HG03378 (cell line): Measurements from ENCODE around the gene TMEM258.

ENCODE experiments used
- ATAC-seq: cut with Tn5 transposase; IDR thresholded peaks from one replicate; pipeline ENCODE4 v1.9.1; 2021; ENCODE audit warnings: mild to moderate bottlenecking, moderate library complexity; ENCODE audit not compliant: unreplicated experiment

The TMEM258 gene

GRCh38 chr11:61792310-61793082 is at the start of gene TMEM258, which contains the start of gene FEN1:
Gene TMEM258, minus strand, starts transcription at chr11:61792599. Its CDS starts 41 bp downstream, at chr11:61792558.
Gene FEN1, plus strand, starts transcription at chr11:61792911. Its CDS starts 2,451 bp downstream, at chr11:61795362.
- ATAC-seq: peak; percentile 65

- no peak for ATAC-seq
Measured at GRCh38 chr11:61841636-61842527, 49.5 kb upstream of the TMEM258 start.

- ATAC-seq: no peak
Measured at GRCh38 chr11:61840371-61840770, 48.0 kb upstream of the TMEM258 start.

DNA sequence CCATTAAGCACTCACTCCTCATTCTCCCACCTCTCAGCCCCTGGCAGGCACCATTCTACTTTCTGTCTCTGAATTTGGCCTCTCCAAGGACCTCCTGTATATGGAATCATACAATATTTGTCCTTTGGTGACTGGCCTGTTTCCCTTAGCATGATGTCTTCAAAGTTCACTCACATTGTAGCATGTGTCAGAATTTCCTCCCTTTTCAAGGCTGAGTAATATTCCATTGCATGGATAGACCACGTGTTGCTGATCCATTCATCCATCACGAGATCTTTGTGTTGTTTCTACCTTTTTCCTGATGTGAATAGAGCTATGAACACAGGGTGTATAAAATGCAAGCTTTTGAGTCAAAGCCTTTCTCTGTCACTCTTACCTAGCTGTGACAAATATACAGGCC is 47.3 kb upstream of the TMEM258 start:
- ATAC-seq: no peak

DNA sequence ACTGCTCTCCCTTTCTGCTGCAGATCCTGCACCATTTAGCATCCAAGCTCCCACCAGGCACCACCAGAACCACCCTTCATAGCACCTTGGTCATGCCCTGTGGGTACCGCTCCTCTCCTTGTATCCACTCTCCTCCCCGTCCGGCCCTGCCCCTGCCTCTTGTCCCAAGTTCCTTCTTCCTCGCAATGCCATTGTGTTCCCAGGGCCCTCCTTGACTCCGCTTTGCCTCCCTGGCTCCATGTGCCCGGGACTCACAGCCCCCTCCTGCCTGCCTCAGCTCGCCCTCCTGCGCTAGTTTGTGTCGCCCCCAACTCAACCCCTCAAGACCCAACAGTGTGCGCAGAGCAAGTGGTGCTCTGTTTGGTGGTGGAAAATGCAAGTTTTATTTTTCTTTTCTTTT is 46.5 kb upstream of the TMEM258 start:
- ATAC-seq: no peak

DNA sequence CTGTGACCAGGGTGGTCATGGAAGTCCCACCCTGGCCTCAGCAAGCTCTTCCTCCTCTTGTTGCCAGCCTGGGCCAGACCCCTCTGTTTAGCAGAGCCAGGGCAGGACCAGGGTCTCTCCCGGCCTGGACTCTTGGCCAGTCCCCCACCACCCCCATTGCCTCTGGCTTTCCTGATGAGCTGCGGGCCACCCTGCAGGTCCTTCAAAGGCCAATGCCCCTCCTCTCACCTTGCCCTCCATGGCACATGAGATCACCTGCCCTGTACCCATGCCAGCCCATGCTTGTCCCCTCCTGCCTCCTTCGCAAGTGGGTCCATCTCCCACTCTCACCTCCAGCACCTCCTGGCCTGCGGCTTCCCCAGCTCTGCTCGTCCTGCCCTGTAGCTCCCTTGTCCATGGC is 46.1 kb upstream of the TMEM258 start:
- ATAC-seq: no peak

DNA sequence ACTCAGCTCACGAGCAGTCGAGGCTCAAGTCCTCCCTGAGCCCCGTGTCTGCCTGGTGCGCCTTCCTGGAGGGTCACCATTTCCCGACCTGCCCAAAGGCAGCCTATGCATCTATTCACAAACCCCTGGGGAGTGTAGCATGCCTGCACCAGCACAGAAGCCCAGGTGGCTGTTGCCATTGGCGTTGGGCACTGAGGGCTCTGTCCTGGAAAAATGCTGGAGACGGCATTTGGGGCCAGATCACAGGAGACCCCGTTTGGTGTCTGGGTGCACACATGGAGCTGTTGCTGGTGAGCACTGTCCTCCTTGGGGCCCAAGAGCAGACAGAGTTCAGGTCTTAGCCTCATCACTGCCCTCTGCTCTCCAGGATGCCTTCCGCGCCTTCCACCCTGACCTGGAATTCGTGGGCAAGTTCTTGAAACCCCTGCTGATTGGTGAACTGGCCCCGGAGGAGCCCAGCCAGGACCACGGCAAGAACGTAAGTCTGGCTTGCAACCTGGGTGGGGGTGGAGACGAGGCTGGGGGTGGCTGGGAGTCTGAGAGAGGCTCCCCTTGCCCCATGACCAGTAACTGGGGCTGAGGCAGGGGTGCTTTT is 45.1 kb upstream of the TMEM258 start:
- ATAC-seq: no peak

GRCh38 chr11:61836193-61836592 is 43.8 kb upstream of the TMEM258 start:
- ATAC-seq: no peak

DNA sequence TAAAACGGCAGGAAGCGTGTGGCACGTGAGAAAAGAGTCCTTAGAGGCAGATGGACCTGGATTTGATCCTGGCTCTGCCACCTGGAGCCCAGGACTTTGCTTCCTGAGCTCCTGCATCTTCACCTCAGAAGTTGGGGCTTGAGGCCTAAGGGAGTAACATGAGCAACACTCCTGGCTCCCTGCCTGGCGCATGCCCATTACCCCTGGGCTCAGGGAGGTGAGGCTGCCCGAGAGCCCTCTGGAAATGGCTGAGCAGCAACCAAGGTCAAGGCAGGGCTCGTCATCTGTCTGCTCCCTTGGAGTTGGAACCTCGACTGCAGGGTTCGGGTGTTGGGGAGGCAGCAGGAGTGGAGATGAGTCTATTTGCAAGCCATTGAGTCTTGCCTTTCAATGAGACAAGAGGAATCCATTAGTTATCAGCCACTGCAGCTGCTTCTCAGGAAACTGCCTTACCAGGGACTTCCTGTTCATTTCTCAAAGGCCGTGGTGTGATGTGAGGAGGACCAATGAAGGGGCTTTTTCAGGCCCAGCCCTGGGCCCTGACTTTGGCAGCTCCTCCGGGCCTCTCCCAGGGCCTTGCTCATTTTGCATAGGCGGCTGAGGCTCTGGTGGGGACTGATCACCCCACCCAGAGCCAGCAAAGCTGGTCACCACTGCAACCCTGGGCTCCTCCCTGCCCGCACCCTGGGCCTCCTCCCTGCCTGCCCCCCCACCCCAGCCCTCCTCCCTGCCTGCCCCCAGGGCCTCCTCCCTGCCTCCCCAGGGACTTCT is 42.1 kb upstream of the TMEM258 start:
- ATAC-seq: peak; percentile 85

DNA sequence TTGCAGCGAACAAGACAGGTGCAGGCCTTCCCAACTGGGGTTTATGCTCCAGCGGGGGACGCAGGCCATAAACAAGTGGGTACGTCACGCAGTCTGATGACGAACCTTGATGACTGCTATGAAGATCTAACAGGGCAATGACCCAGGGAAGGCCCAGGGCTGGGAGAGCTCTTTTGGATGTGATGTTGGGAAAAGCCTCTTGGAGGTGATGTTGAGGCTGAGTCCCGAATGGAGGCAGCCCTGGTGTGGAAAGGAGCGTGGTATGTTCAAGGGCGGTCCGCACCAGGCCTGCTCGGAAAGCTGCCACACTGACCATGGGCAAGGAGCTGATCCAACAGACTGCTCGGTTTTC is 41.5 kb upstream of the TMEM258 start:
- no peak for ATAC-seq

- ATAC-seq: no peak
Measured at GRCh38 chr11:61833471-61833870, 41.1 kb upstream of the TMEM258 start.

DNA sequence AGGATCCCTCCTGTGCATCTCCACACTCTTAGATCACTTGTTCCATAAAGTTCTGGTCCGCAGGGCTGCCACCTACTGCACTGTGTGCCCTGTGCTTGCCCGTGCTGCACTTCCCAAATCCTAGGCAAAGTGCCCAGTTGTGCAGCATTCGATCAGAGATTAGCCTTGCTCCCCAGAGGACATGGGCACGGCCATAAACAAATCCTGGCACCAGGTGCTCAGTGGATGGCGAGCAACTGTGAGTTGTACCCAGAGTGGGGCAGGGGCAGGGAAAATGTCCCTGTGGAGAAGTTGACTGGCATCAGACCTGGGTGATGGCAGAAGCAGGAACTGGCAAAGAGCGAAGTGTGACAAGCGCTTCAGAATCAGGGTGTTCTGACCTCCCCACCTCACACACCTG is 40.4 kb upstream of the TMEM258 start:
- ATAC-seq: no peak

- ATAC-seq: no peak
Measured at GRCh38 chr11:61832207-61832606, 39.8 kb upstream of the TMEM258 start.

- ATAC-seq: no peak
Measured at GRCh38 chr11:61830237-61831105, 38.1 kb upstream of the TMEM258 start.

DNA sequence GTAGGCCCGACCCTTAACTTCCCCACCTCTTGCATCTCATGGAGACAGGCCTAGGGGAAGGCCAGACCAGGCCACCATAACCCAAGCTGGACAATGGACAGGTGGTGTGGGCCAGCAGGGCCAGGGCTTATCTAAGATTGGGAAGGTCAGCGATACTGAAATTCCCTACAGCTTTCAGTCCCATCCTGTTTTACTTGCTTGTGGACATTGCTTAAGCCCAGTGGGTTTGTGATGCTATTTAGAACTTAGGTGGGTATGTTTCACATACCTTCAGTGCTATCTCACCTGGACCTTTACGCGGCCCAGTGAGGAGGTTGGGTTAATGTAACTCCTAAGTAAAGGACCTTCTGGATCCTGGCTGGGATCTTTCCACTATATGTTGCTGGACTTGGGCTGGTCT is 37.4 kb upstream of the TMEM258 start:
- ATAC-seq: no peak

- ATAC-seq: no peak
Measured at GRCh38 chr11:61828629-61829407, 36.4 kb upstream of the TMEM258 start.

- ATAC-seq: no peak
Measured at GRCh38 chr11:61828379-61828628, 35.9 kb upstream of the TMEM258 start.

GRCh38 chr11:61827571-61828378 is 35.4 kb upstream of the TMEM258 start, which contains the start of gene FADS2:
Gene FADS2, plus strand, starts transcription at chr11:61828300. Its CDS starts 91 bp downstream, at chr11:61828391.
- peak; percentile 51 for ATAC-seq
